ENCODE results near the gene ERVK3-1.

ERVK3-1 gene

GRCh38 chr19:58311345-58311865 lies 6.2 kb downstream of the ERVK3-1 start:
- Histone ChIP-seq H3K4ac (ENCODE audit: low read depth, low read length) (no peak overlapping the region), H2BK5ac (ENCODE audit: low read depth, low read length, poor library complexity) (no peak overlapping the region), H3K9me3 (ENCODE audit: insufficient read depth, low read depth, low read length) (peaks cover 4% of the 10 kb centered on the region), H3K27ac (ENCODE audit: low read depth, low read length) (no peak overlapping the region), H3K4me1 (ENCODE audit: control insufficient read depth in 1 of 2, insufficient read depth in 2 of 2, low read length in 2 of 2) (no peaks in the 10 kb centered on the region), H3K9ac (ENCODE audit: low read length) (no peak overlapping the region), H3K4me3 (ENCODE audit: low read depth, low read length) (no peak overlapping the region), H4K8ac (ENCODE audit: low read depth, low read length) (no peak overlapping the region), H2BK12ac (ENCODE audit: low read length) (no peak overlapping the region), H3K23ac (ENCODE audit: low read length) (no peak overlapping the region), H3K18ac (ENCODE audit: low read length) (no peak overlapping the region), H4K12ac (ENCODE audit: low read depth, low read length) (no peak overlapping the region), H3K14ac (ENCODE audit: low read length) (no peak overlapping the region), H3K79me2 (ENCODE audit: control insufficient read depth, insufficient read depth, low read length, poor library complexity) (no peaks in the 10 kb centered on the region), H3K27me3 (ENCODE audit: insufficient read depth, low read length) (no peaks in the 10 kb centered on the region), H4K91ac (ENCODE audit: low read depth, low read length) (no peak overlapping the region), H2AK5ac (ENCODE audit: low read length) (no peak overlapping the region), H3K4me2 (ENCODE audit: low read length) (no peak overlapping the region), H2BK120ac (ENCODE audit: insufficient read depth, low read length, poor library complexity) (no peak overlapping the region), H3K36me3 (ENCODE audit: control insufficient read depth in 1 of 2, insufficient read depth in 2 of 2, low read length in 2 of 2) (peaks cover 29 to 54% of the 10 kb centered on the region in 2 experiments), H2AFZ (ENCODE audit: insufficient read depth, low read length, poor library complexity) (no peak overlapping the region), H3K79me1 (ENCODE audit: low read length) (no peaks in the 10 kb centered on the region)
- WGBS (ENCODE audit: extremely low coverage, insufficient coverage, insufficient read length): no CpG with 5 or more reads among the region's 7 CpGs
- no peak for DNase-seq

GRCh38 chr19:58315580-58315979 lies 10.4 kb downstream of the ERVK3-1 start:
- H2BK5ac ChIP-seq (ENCODE audit: low read depth, low read length, poor library complexity): no peak overlapping the region
- H3K4me2 ChIP-seq (ENCODE audit: low read length): no peak overlapping the region
- H3K9ac ChIP-seq (ENCODE audit: low read length): no peak overlapping the region
- H4K12ac ChIP-seq (ENCODE audit: low read depth, low read length): no peak overlapping the region
- DNase-seq: no peak
- no peak overlapping the region for H4K91ac ChIP-seq (ENCODE audit: low read depth, low read length)
- no peaks in the 10 kb centered on the region for H3K79me1 ChIP-seq (ENCODE audit: low read length)
- no peaks in the 10 kb centered on the region for H3K4me1 ChIP-seq (ENCODE audit: control insufficient read depth in 1 of 2, insufficient read depth in 2 of 2, low read length in 2 of 2)
- H3K27me3 ChIP-seq (ENCODE audit: insufficient read depth, low read length): no peaks in the 10 kb centered on the region
- H2BK120ac ChIP-seq (ENCODE audit: insufficient read depth, low read length, poor library complexity): no peak overlapping the region
- no CpG with 5 or more reads among the region's 2 CpGs for WGBS (ENCODE audit: extremely low coverage, insufficient coverage, insufficient read length)
- H2AK5ac ChIP-seq (ENCODE audit: low read length): no peak overlapping the region
- H3K4me3 ChIP-seq (ENCODE audit: low read depth, low read length): no peak overlapping the region
- no peak overlapping the region for H4K8ac ChIP-seq (ENCODE audit: low read depth, low read length)
- H3K18ac ChIP-seq (ENCODE audit: low read length): no peak overlapping the region
- no peak overlapping the region for H3K23ac ChIP-seq (ENCODE audit: low read length)
- H3K4ac ChIP-seq (ENCODE audit: low read depth, low read length): no peak overlapping the region
- no peak overlapping the region for H3K27ac ChIP-seq (ENCODE audit: low read depth, low read length)
- no peak overlapping the region for H3K14ac ChIP-seq (ENCODE audit: low read length)
- no peaks in the 10 kb centered on the region for H3K79me2 ChIP-seq (ENCODE audit: control insufficient read depth, insufficient read depth, low read length, poor library complexity)
- H2AFZ ChIP-seq (ENCODE audit: insufficient read depth, low read length, poor library complexity): no peak overlapping the region
- H3K36me3 ChIP-seq (ENCODE audit: control insufficient read depth in 1 of 2, insufficient read depth in 2 of 2, low read length in 2 of 2): peaks cover 24 to 41% of the 10 kb centered on the region in 2 experiments
- no peak overlapping the region for H2BK12ac ChIP-seq (ENCODE audit: low read length)
- peaks cover 4% of the 10 kb centered on the region for H3K9me3 ChIP-seq (ENCODE audit: insufficient read depth, low read depth, low read length)

GRCh38 chr19:58317476-58318072 lies 12.4 kb downstream of the ERVK3-1 start:
- H3K9ac ChIP-seq (ENCODE audit: low read length): no peak overlapping the region
- no peak overlapping the region for H3K23ac ChIP-seq (ENCODE audit: low read length)
- no peak overlapping the region for H2AK5ac ChIP-seq (ENCODE audit: low read length)
- no peak overlapping the region for H2BK120ac ChIP-seq (ENCODE audit: insufficient read depth, low read length, poor library complexity)
- H4K8ac ChIP-seq (ENCODE audit: low read depth, low read length): no peak overlapping the region
- H3K4me2 ChIP-seq (ENCODE audit: low read length): no peak overlapping the region
- no peak overlapping the region for H4K12ac ChIP-seq (ENCODE audit: low read depth, low read length)
- H3K79me2 ChIP-seq (ENCODE audit: control insufficient read depth, insufficient read depth, low read length, poor library complexity): no peaks in the 10 kb centered on the region
- no peak overlapping the region for H4K91ac ChIP-seq (ENCODE audit: low read depth, low read length)
- H3K14ac ChIP-seq (ENCODE audit: low read length): no peak overlapping the region
- no peak overlapping the region for H3K4me3 ChIP-seq (ENCODE audit: low read depth, low read length)
- no peak overlapping the region for H2BK5ac ChIP-seq (ENCODE audit: low read depth, low read length, poor library complexity)
- H3K27ac ChIP-seq (ENCODE audit: low read depth, low read length): no peak overlapping the region
- no peaks in the 10 kb centered on the region for H3K79me1 ChIP-seq (ENCODE audit: low read length)
- no peak overlapping the region for H2BK12ac ChIP-seq (ENCODE audit: low read length)
- H2AFZ ChIP-seq (ENCODE audit: insufficient read depth, low read length, poor library complexity): no peak overlapping the region
- H3K36me3 ChIP-seq (ENCODE audit: control insufficient read depth in 1 of 2, insufficient read depth in 2 of 2, low read length in 2 of 2): peaks cover 15 to 29% of the 10 kb centered on the region in 2 experiments
- no peaks in the 10 kb centered on the region for H3K27me3 ChIP-seq (ENCODE audit: insufficient read depth, low read length)
- no peaks in the 10 kb centered on the region for H3K4me1 ChIP-seq (ENCODE audit: control insufficient read depth in 1 of 2, insufficient read depth in 2 of 2, low read length in 2 of 2)
- no peak overlapping the region for H3K4ac ChIP-seq (ENCODE audit: low read depth, low read length)
- whole genome bisulfite sequencing (ENCODE audit: extremely low coverage, insufficient coverage, insufficient read length): no CpG with 5 or more reads among the region's 7 CpGs
- DNase-seq: peak in 1 of 2 donors; percentile 61
- H3K18ac ChIP-seq (ENCODE audit: low read length): no peak overlapping the region
- H3K9me3 ChIP-seq (ENCODE audit: insufficient read depth, low read depth, low read length): peaks cover 2% of the 10 kb centered on the region

GRCh38 chr19:58318297-58318696 lies 13.1 kb downstream of the ERVK3-1 start:
- WGBS (ENCODE audit: extremely low coverage, insufficient coverage, insufficient read length): no CpG with 5 or more reads among the region's 4 CpGs
- H3K79me2 ChIP-seq (ENCODE audit: control insufficient read depth, insufficient read depth, low read length, poor library complexity): no peaks in the 10 kb centered on the region
- H3K36me3 ChIP-seq (ENCODE audit: control insufficient read depth in 1 of 2, insufficient read depth in 2 of 2, low read length in 2 of 2): peaks cover 9 to 21% of the 10 kb centered on the region in 2 experiments
- no peak overlapping the region for H3K4ac ChIP-seq (ENCODE audit: low read depth, low read length)
- no peaks in the 10 kb centered on the region for H3K4me1 ChIP-seq (ENCODE audit: control insufficient read depth in 1 of 2, insufficient read depth in 2 of 2, low read length in 2 of 2)
- no peak overlapping the region for H4K8ac ChIP-seq (ENCODE audit: low read depth, low read length)
- no peak overlapping the region for H2AK5ac ChIP-seq (ENCODE audit: low read length)
- no peak overlapping the region for H3K18ac ChIP-seq (ENCODE audit: low read length)
- H3K79me1 ChIP-seq (ENCODE audit: low read length): no peaks in the 10 kb centered on the region
- no peak overlapping the region for H2BK12ac ChIP-seq (ENCODE audit: low read length)
- peaks cover 4% of the 10 kb centered on the region for H3K9me3 ChIP-seq (ENCODE audit: insufficient read depth, low read depth, low read length)
- DNase-seq: no peak
- no peak overlapping the region for H3K9ac ChIP-seq (ENCODE audit: low read length)
- no peak overlapping the region for H2BK120ac ChIP-seq (ENCODE audit: insufficient read depth, low read length, poor library complexity)
- no peaks in the 10 kb centered on the region for H3K27me3 ChIP-seq (ENCODE audit: insufficient read depth, low read length)
- no peak overlapping the region for H3K14ac ChIP-seq (ENCODE audit: low read length)
- H2AFZ ChIP-seq (ENCODE audit: insufficient read depth, low read length, poor library complexity): no peak overlapping the region
- no peak overlapping the region for H2BK5ac ChIP-seq (ENCODE audit: low read depth, low read length, poor library complexity)
- H3K4me2 ChIP-seq (ENCODE audit: low read length): no peak overlapping the region
- no peak overlapping the region for H3K4me3 ChIP-seq (ENCODE audit: low read depth, low read length)
- H3K23ac ChIP-seq (ENCODE audit: low read length): no peak overlapping the region
- no peak overlapping the region for H4K91ac ChIP-seq (ENCODE audit: low read depth, low read length)
- H4K12ac ChIP-seq (ENCODE audit: low read depth, low read length): no peak overlapping the region
- H3K27ac ChIP-seq (ENCODE audit: low read depth, low read length): no peak overlapping the region
